ENCODE measurements around the gene YIPF3.

GRCh38 chr6:43559328-43559727 is 42.6 kb upstream of the YIPF3 start:
- no peak for TF ChIP-seq POLR2A (IDR thresholded peaks at IDR 0.05; ENCODE audit: low read depth, low read length)
- no peak for TF ChIP-seq TAF1 (IDR thresholded peaks at IDR 0.05; ENCODE audit: borderline replicate concordance, low read depth, low read length)

Data from GM12892 (cell line).